HG03575 (cell line): ENCODE results near the gene CD63.

Experiments used
- ATAC-seq: cut with Tn5 transposase; IDR thresholded peaks from one replicate; pipeline ENCODE4 v1.9.1; 2021; ENCODE audit not compliant: unreplicated experiment, insufficient number of reproducible peaks, low FRiP score; ENCODE audit errors: extremely low read depth

Gene CD63

GRCh38 chr12:55724226-55724939 lies 4.4 kb downstream of the CD63 start:
- ATAC-seq, result no peak

- ATAC-seq, result no peak
Measured at GRCh38 chr12:55723516-55724225, 5.1 kb downstream of the CD63 start.

- ATAC-seq, result no peak
Measured at GRCh38 chr12:55722948-55723347, 5.9 kb downstream of the CD63 start.

DNA sequence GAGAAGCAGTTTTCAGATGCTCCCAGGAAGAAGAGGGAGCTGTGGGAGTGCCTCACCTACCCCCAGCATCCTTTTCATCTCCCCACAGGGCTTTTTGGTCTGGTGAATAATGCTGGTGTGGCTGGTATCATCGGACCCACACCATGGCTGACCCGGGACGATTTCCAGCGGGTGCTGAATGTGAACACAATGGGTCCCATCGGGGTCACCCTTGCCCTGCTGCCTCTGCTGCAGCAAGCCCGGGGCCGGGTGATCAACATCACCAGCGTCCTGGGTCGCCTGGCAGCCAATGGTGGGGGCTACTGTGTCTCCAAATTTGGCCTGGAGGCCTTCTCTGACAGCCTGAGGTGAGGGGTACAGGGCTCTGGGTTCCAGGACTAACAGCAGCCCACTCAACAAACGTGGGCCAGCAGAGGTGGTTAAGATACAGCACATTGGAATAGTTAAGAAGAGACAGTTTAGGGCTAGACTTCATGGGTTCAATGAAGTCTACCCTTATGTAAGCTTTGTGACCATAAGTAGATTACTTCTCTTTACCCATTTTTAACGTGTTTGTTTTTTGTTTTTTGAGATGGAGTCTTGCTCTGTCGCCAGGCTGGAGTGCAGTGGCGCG lies 7.1 kb downstream of the CD63 start:
- no peak for ATAC-seq

GRCh38 chr12:55720894-55721444 lies 7.8 kb downstream of the CD63 start:
- no peak for ATAC-seq

DNA sequence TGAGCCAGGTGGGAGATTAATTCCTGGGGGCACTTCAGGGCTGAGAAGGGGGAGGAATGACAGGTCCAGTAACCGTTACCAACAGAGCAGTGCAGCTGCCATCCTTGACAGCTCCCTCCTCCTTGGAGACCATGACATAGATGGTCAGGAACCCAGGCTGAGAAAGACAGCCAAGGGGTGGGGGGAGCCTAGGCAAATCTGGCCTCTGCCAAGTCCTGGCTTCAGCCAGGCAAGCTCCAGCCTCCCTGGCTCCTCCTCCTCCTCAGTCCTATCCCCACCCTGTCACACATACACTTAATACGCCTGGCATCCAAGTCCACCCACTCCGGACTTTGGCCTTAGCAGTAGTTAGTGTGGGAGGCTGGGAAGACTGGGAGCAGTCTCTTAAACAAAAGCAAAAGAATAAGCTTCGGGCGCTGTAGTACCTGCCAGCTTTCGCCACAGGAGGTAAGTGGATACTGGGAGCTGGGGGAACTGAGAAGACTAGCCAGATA lies 8.7 kb downstream of the CD63 start, which contains the start of gene RDH5:
Gene RDH5 (plus strand): TSS at position 323 of the 494 bp plus-strand sequence. CDS start 792 bp downstream, outside the sequence.
- ATAC-seq, result no peak

DNA sequence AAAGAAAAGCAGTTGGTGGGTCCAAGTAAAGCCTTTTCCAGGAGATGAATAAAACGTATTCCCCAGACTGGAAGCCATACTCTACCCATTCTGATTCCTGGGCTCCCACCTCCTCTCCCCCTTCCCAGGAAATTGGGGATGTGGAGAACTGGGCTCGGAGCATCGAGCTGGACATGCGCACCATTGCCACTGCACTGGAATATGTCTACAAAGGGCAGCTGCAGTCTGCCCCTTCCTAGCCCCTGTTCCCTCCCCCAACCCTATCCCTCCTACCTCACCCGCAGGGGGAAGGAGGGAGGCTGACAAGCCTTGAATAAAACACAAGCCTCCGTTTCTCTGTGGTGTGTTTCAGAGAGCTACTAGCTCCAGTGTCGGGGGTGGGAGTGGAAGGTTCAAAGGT lies 9.4 kb downstream of the CD63 start:
- ATAC-seq, result no peak

DNA sequence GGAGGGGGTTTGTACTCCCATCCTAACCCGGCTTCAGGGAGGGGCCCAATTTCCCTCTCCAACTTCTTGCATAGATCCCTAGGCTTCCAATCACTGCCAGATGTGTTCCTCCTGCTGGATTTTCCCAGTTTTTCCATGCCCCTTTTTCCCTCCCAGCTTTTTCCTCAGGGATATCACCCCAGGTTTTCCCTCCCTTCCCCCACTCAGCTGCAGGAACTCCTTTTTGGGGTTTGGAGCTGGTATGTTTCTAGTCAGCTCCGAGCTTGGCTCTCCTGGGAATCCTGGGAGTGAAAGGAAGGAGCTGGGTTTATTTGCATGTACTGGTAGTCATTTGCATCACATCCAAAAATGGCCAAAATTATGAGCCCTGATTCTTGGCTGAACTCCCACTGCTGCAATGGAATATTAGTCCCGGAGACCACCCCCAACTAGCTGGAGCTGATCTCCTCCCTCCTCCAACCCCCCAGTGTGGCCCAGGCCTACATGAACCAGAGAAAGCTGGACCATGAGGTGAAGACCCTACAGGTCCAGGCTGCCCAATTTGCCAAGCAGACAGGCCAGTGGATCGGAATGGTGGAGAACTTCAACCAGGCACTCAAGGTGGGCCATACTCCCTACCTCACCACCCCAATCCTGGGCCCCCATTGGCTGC lies 10.1 kb downstream of the CD63 start:
- no peak for ATAC-seq

- no peak for ATAC-seq
Measured at GRCh38 chr12:55718015-55718414, 10.8 kb downstream of the CD63 start.

- ATAC-seq, result no peak
Measured at GRCh38 chr12:55717011-55718007, 11.5 kb downstream of the CD63 start.

GRCh38 chr12:55716582-55716957 lies 12.2 kb downstream of the CD63 start:
- no peak for ATAC-seq

GRCh38 chr12:55715833-55716581 lies 12.8 kb downstream of the CD63 start, which contains the start of gene BLOC1S1:
Gene BLOC1S1, plus strand, starts transcription at chr12:55716046. Its CDS starts 6 bp downstream, at chr12:55716052.
- no peak for ATAC-seq

- ATAC-seq, result no peak
Measured at GRCh38 chr12:55715169-55715764, 13.5 kb downstream of the CD63 start.

- no peak for ATAC-seq
Measured at GRCh38 chr12:55713721-55714120, 15.1 kb downstream of the CD63 start.

GRCh38 chr12:55712700-55713415 lies 16.0 kb downstream of the CD63 start:
- ATAC-seq, result no peak

GRCh38 chr12:55711786-55712553 lies 16.8 kb downstream of the CD63 start:
- ATAC-seq, result no peak
